Large intestine (tissue), 3 donors: ENCODE data around the gene ABCF3. TPM values are rescaled to one million over a fixed set of nuclear protein-coding genes. Genes with fewer than 3 reads are reported as not detected.

Experiments used
- DNase-seq, 2 donors: peaks; one replicate each; pipeline versions ENCODE4 v3.0.0 to v3.0.0-alpha.2; 2013
- H3K27ac ChIP-seq: one replicate; pipeline ENCODE4 v1.5.1; 2013; ENCODE audit warnings: low read length
- H3K27me3 ChIP-seq: 2 replicates; pipeline ENCODE4 v1.6.1; 2013; ENCODE audit warnings: low read length; ENCODE audit not compliant: control insufficient read depth, insufficient read depth
- H3K36me3 ChIP-seq: 2 replicates; pipeline ENCODE4 v1.6.1; 2013; ENCODE audit warnings: low read length; ENCODE audit not compliant: control insufficient read depth, insufficient read depth
- H3K4me1 ChIP-seq: one replicate; pipeline ENCODE4 v1.6.1; 2013; ENCODE audit warnings: low read length; ENCODE audit not compliant: control insufficient read depth, insufficient read depth
- H3K4me3 ChIP-seq: one replicate; pipeline ENCODE4 v1.5.1; 2013; ENCODE audit warnings: low read length
- H3K9me3 ChIP-seq: one replicate; pipeline ENCODE4 v1.6.1; 2013; ENCODE audit warnings: mild to moderate bottlenecking, low read depth, low read length, moderate library complexity; ENCODE audit not compliant: control insufficient read depth
- WGBS: methylation state at CpG from one replicate; pipeline ENCODE4 v1.1.5; 2013; ENCODE audit warnings: low lambda C conversion rate; ENCODE audit not compliant: insufficient coverage; 5-methylcytosine and 5-hydroxymethylcytosine counted together
- polyA plus RNA-seq: library from polyadenylated mRNA; unstranded; fragments of 120-200 nt; gene quantifications from one replicate; pipeline ENCODE4 v1.2.1, GENCODE V29; 2013

The ABCF3 gene
- polyA plus RNA-seq, 1 donor, result 72.3 TPM

DNA sequence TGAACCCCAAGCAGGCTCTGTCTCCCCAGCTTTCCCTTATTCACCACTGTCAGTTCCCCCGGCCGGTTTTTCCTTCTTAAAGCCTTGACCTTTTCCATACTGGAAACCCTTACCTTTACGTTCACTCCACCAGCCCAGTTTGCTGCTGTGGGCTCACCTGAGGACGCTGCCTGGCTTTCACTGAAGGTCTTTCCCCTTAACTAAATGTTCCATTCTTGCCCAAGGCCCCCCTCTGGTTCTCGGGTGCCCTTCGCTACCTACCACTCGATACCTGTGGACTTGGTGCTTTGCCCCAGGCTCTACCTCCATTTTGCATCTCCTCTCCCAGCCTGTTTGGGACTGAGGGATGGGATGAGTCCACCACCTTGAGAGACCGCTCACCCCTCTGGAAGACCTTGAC, 10.5 kb upstream of the ABCF3 start:
- Histone ChIP-seq H3K9me3 (no peaks in the 10 kb centered on the region), H3K36me3 (peaks cover 57% of the 10 kb centered on the region), H3K4me3 (peak overlapping the region; percentile 99), H3K27me3 (no peaks in the 10 kb centered on the region), H3K27ac (peak overlapping the region; percentile 92), H3K4me1 (peaks cover 32% of the 10 kb centered on the region)
- WGBS, result no CpG with 5 or more reads among the region's 8 CpGs
- DNase-seq, result peak in 1 of 2 donors; percentile 26

DNA sequence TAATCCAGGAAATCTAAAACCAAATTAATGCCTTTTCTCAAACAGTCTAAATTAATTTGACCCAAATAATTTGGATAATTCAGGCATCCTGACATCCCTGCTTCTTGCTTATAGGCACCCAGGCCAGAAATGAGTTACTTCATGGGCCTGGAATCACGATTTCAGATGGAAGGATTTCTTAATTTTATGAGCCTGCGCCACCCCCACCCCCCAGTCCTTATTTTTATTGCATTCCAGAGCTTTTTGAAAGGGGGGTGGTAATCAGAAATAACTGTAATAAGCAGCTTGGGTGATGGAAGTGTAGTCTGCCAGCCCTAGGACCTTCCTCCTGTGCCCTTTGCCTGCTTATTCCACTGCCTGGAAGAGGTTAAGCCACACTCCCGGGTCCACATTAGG, 10.0 kb upstream of the ABCF3 start:
- WGBS, result no CpG with 5 or more reads among the region's 3 CpGs
- Histone ChIP-seq H3K9me3 (no peaks in the 10 kb centered on the region), H3K36me3 (peaks cover 57% of the 10 kb centered on the region), H3K4me3 (peak overlapping the region; percentile 99), H3K27ac (peak overlapping the region; percentile 92), H3K4me1 (peaks cover 32% of the 10 kb centered on the region), H3K27me3 (no peaks in the 10 kb centered on the region)
- DNase-seq, result no peak

DNA sequence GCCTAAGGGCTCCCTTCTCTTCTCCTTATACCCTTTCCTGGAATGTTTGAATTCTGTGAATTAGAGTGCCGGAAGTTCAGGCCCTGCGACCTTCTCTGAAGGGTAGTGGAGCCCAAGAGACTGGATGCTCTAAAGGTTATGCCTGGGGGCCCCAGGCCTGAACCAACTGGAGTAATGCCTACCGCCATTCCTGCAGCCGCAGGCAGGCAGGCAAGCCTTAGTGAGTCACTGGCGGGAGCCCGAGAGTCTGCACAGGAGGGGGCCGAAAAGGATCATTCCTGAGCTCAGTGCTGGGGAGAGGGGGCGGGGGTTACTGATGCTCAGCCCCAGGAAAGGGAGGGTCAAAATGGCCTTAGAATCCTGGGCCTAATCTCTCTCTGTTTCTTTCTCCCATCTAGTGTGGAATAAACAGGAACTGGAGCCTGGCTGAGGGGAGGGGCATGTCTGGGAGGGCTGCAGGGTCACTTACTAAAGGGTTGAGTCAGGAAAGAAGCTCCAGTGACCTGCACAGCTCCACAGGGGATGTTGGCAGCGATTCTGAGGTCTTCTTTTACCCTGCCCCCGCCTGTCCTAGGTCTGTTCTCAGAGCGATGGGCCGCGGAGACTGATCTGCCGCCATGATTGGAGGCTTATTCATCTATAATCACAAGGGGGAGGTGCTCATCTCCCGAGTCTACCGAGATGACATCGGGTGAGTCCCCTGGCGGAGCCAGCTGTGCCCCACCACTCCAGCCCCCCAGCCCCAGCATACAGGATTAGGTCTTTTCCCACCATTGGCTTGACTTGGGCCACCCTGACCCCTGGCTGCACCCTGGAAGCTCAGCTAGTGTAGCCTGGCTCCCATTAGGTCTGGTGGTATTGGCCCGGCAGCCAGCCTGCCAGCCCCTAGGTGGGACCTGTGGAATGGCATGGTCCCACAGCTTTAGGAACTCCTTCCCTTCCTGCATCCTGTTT, 9.3 kb upstream of the ABCF3 start:
- Histone ChIP-seq H3K36me3 (peaks cover 57% of the 10 kb centered on the region), H3K4me1 (peaks cover 32% of the 10 kb centered on the region), H3K27me3 (no peaks in the 10 kb centered on the region), H3K27ac (peak overlapping the region; percentile 92), H3K4me3 (peak overlapping the region; percentile 99), H3K9me3 (no peaks in the 10 kb centered on the region)
- WGBS, result no CpG with 5 or more reads among the region's 19 CpGs
- peak; percentile 43 to 70 for DNase-seq

DNA sequence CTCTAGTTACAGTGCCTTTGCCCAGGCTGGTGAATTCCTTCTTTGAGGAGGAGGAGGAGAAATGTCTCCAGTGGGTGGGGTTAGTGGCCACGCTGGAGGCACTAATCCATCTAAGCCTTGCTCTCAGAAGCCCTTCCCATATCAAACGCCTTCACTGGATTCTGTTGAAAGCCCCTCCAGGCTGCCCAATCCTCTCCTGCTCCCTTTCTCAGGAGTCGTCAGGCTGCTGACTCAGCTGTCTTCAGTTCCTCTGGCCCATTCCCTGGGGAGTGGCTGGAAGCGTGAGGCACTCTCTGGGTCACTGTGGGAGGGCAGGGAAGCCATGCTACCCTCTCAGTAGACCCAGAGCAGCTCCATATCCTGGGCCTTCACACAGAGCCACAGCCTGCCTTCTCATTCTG, 8.7 kb upstream of the ABCF3 start:
- H3K4me3 ChIP-seq, result peak overlapping the region; percentile 99
- no peaks in the 10 kb centered on the region for H3K9me3 ChIP-seq
- no peaks in the 10 kb centered on the region for H3K27me3 ChIP-seq
- H3K36me3 ChIP-seq, result peaks cover 57% of the 10 kb centered on the region
- no peak for DNase-seq
- peak overlapping the region; percentile 92 for H3K27ac ChIP-seq
- WGBS, result no CpG with 5 or more reads among the region's 4 CpGs
- peaks cover 32% of the 10 kb centered on the region for H3K4me1 ChIP-seq

DNA sequence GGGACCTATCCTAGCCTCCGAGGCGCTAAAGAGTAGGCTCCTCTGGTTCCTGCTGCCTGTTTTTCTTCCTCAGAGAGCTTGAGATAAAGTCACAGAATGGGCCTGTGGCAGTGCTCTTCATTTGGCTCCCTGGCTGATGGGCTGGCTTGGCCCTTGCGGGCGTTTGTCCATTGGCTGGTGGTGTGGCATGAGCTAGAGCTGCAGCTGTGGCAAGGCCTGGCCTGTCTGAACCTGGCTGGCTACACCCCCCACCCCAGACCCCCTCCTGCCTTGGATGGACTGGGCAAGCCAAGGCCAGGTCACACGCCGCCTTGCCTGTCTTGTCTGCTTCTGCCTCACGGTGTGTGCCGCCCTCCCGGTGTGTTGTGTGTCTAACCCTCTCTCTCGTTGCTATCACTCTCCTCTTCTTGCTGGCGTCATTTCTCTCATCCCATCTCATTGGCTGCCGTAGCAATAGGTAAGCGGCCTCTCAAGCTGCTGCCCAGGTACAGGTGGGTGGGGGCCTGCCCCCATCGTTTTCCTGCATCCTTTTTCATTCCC, 8.2 kb upstream of the ABCF3 start:
- H3K27ac ChIP-seq, result peak overlapping the region; percentile 26
- no peaks in the 10 kb centered on the region for H3K9me3 ChIP-seq
- WGBS, result 100% methylated on average over 1 of the region's 14 CpGs
- DNase-seq, result no peak
- H3K4me3 ChIP-seq, result no peak overlapping the region
- peaks cover 61% of the 10 kb centered on the region for H3K36me3 ChIP-seq
- no peaks in the 10 kb centered on the region for H3K27me3 ChIP-seq
- peaks cover 32% of the 10 kb centered on the region for H3K4me1 ChIP-seq

DNA sequence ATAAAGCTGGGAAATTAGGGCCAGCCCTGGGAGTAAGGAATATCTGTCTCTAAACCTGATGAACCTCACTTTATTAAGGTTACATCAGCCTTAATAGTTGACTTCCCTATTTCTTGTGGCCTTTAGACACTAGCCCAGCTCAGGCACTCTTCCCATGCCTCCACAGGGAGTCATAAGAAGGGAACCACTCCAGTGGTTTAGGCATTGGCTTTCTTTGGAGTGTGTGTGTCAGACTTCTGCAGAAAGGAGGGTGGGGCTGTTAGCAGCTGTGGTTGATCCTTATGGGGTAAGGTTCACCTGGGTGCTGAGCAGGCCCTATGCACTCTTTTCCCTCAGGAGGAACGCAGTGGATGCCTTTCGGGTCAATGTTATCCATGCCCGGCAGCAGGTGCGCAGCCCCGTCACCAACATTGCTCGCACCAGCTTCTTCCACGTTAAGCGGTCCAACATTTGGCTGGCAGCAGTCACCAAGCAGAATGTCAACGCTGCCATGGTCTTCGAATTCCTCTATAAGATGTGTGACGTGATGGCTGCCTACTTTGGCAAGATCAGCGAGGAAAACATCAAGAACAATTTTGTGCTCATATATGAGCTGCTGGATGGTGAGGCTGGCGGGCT, 7.4 kb upstream of the ABCF3 start:
- WGBS, result no CpG with 5 or more reads among the region's 13 CpGs
- Histone ChIP-seq H3K4me1 (peaks cover 32% of the 10 kb centered on the region), H3K27me3 (no peaks in the 10 kb centered on the region), H3K36me3 (peaks cover 69% of the 10 kb centered on the region), H3K4me3 (no peak overlapping the region), H3K27ac (peak overlapping the region; percentile 26), H3K9me3 (no peaks in the 10 kb centered on the region)
- DNase-seq, result peak in 1 of 2 donors; percentile 45

DNA sequence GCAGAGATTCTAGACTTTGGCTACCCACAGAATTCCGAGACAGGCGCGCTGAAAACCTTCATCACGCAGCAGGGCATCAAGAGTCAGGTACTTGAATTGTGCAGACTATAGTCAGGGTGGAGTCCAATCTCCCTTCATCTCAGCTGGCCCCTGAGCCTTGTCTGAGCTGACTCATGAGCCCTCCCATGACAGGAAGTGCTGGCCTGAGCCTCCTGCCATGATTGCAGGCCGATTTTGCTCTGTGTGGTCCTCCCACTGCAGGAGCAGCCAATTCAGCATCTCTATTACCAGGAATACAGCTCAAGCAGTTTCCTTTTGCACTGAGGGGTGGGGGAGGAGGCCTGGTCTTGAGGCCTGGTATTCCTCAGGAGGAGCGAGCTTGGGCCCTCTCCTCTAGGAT, 5.8 kb upstream of the ABCF3 start:
- H3K36me3 ChIP-seq, result peaks cover 78% of the 10 kb centered on the region

DNA sequence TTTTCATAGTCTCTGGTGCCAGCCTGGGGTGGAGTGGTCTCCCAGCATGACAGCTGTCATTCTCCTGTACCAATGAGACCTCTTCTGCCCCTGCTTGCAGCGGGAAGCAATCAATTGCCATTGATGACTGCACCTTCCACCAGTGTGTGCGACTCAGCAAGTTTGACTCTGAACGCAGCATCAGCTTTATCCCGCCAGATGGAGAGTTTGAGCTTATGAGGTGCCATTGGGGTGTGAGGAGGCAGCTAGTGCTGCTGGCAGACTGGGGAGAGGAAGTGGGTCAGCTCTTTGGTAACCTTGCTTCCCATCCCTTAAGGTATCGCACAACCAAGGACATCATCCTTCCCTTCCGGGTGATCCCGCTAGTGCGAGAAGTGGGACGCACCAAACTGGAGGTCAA, 4.4 kb upstream of the ABCF3 start:
- Histone ChIP-seq H3K27me3 (no peaks in the 10 kb centered on the region), H3K4me3 (no peak overlapping the region), H3K36me3 (peaks cover 78% of the 10 kb centered on the region), H3K4me1 (peaks cover 29% of the 10 kb centered on the region), H3K27ac (no peak overlapping the region), H3K9me3 (no peaks in the 10 kb centered on the region)
- no CpG with 5 or more reads among the region's 9 CpGs for WGBS
- no peak for DNase-seq

More for the DNA sequence above, 5.8 kb upstream of the ABCF3 start:
- H3K9me3 ChIP-seq, result no peaks in the 10 kb centered on the region
- no peak overlapping the region for H3K27ac ChIP-seq
- H3K4me1 ChIP-seq, result peaks cover 32% of the 10 kb centered on the region
- H3K27me3 ChIP-seq, result no peaks in the 10 kb centered on the region
- WGBS, result no CpG with 5 or more reads among the region's 6 CpGs
- no peak for DNase-seq
- H3K4me3 ChIP-seq, result no peak overlapping the region

DNA sequence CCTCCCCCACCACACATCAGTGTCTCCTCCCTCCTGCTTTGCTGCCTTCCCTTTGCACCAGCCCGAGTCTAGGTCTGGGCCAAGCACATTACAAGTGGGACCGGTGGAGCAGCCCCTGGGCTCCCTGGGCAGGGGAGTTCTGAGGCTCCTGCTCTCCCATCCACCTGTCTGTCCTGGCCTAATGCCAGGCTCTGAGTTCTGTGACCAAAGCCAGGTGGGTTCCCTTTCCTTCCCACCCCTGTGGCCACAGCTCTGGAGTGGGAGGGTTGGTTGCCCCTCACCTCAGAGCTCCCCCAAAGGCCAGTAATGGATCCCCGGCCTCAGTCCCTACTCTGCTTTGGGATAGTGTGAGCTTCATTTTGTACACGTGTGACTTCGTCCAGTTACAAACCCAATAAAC, 2.3 kb upstream of the ABCF3 start:
- peaks cover 71% of the 10 kb centered on the region for H3K36me3 ChIP-seq
- no peak overlapping the region for H3K4me3 ChIP-seq
- DNase-seq, result no peak
- H3K27me3 ChIP-seq, result no peaks in the 10 kb centered on the region
- no peak overlapping the region for H3K27ac ChIP-seq
- H3K9me3 ChIP-seq, result no peaks in the 10 kb centered on the region
- peaks cover 18% of the 10 kb centered on the region for H3K4me1 ChIP-seq
- WGBS, result no CpG with 5 or more reads among the region's 5 CpGs

DNA sequence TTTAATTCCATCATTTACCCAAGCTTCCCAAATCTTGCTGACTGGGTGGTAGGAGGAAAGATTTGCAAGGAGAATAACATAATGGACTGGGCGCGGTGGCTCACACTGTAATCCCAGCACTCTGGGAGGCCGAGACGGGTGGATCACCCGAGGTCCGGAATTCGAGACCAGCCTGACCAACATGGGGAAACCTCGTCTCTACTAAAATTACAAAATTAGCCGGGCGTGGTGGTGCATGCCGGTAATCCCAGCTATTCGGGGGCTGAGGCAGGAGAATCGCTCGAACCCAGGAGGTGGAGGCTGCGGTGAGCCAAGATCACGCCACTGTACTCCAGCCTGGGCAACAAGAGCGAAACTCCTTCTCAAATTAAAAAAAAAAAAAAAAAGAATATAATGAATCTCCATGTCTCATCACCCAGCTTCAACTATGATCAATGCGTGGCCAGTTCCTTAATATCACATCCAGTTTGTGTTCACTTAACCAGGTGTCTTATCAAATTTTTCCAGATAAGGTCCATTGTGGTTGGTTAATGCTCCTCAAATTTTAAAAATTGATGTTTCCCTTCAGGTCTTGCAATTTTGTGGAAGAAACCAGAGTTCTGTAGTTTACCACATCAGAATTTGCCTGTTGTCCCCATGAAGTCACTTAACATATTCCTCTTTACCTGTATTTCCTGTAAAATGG, 1.3 kb upstream of the ABCF3 start:
- no peak for DNase-seq
- Histone ChIP-seq H3K27me3 (no peaks in the 10 kb centered on the region), H3K9me3 (no peaks in the 10 kb centered on the region), H3K4me1 (peaks cover 14% of the 10 kb centered on the region), H3K36me3 (peaks cover 71% of the 10 kb centered on the region), H3K4me3 (no peak overlapping the region), H3K27ac (peak overlapping the region; percentile 83)
- no CpG with 5 or more reads among the region's 18 CpGs for WGBS
